SJCRH30 (cell line): ENCODE measurements around the gene ATP7B. TPM values are rescaled to one million over a fixed set of nuclear protein-coding genes. Genes with fewer than 3 reads are reported as not detected.
"Not testable (repeated sequence)": the region's sequence is repeated elsewhere in the genome, so short reads cannot be mapped to it uniquely, and the experiment has no call there.

ENCODE experiments used
- DNase-seq, 2 experiments: peaks; one replicate each; pipeline ENCODE4 v3.0.0-alpha.2; 2015 to 2020
- H3K27ac ChIP-seq: fragments of 250-450 bp; sonication (Bioruptor Pico); 2 replicates; pipeline ENCODE4 v1.5.1; 2020; ENCODE audit warnings: mild to moderate bottlenecking, moderate library complexity
- H3K27me3 ChIP-seq: fragments of 250-450 bp; sonication (Bioruptor Pico); 2 replicates; pipeline ENCODE4 v1.5.1; 2020; ENCODE audit warnings: mild to moderate bottlenecking, moderate library complexity
- H3K36me3 ChIP-seq: fragments of 250-450 bp; sonication (Bioruptor Pico); 2 replicates; pipeline ENCODE4 v1.5.1; 2020; ENCODE audit warnings: mild to moderate bottlenecking, moderate library complexity
- H3K4me1 ChIP-seq: fragments of 250-450 bp; sonication (Bioruptor Pico); 2 replicates; pipeline ENCODE4 v1.5.1; 2020; ENCODE audit warnings: mild to moderate bottlenecking, moderate library complexity
- H3K4me3 ChIP-seq: fragments of 250-450 bp; sonication (Bioruptor Pico); 2 replicates; pipeline ENCODE4 v1.5.1; 2020; ENCODE audit warnings: mild to moderate bottlenecking, moderate library complexity
- H3K9me3 ChIP-seq: fragments of 250-450 bp; sonication (Bioruptor Pico); replicated peaks from 2 replicates; pipeline ENCODE4 v1.5.1; 2020; ENCODE audit warnings: mild to moderate bottlenecking, moderate library complexity
- total RNA-seq: library from RNA; depleted of rRNA; stranded (reverse); fragments of >200 nt; shearing (Covaris generic); gene quantifications from 2 replicates; pipeline ENCODE4 v1.2.3, GENCODE V29; 2014; rRNA removed

ATP7B gene
- total RNA-seq = 1.8 TPM in 2 replicates

GRCh38 chr13:52010890-52011631 lies at the start of gene ATP7B:
Gene ATP7B (minus strand): TSS chr13:52011450. CDS start chr13:52011337, 113 bp downstream.
- no peaks in the 10 kb centered on the region; the same call in 1 of the 2 replicates for H3K36me3 ChIP-seq
- DNase-seq = peak in 1 of 2 experiments; percentile 53
- 0 out of 2 replicates have a peak, but pooled peaks cover 5% of the 10 kb centered on the region for H3K27me3 ChIP-seq
- H3K4me1 ChIP-seq = no peaks in the 10 kb centered on the region
- peak within 1 kb of the TSS; percentile 55 for H3K27ac ChIP-seq
- no peaks in the 10 kb centered on the region for H3K9me3 ChIP-seq
- peak within 1 kb of the TSS; percentile 90 for H3K4me3 ChIP-seq

GRCh38 chr13:52053460-52053859 lies 42.2 kb upstream of the ATP7B start:
- Histone ChIP-seq H3K27me3 (no peaks in the 10 kb centered on the region), H3K4me1 (no peaks in the 10 kb centered on the region), H3K9me3 (no peaks in the 10 kb centered on the region), H3K4me3 (no peak overlapping the region), H3K27ac (no peak overlapping the region), H3K36me3 (no peaks in the 10 kb centered on the region)
- no peak for DNase-seq

DNA sequence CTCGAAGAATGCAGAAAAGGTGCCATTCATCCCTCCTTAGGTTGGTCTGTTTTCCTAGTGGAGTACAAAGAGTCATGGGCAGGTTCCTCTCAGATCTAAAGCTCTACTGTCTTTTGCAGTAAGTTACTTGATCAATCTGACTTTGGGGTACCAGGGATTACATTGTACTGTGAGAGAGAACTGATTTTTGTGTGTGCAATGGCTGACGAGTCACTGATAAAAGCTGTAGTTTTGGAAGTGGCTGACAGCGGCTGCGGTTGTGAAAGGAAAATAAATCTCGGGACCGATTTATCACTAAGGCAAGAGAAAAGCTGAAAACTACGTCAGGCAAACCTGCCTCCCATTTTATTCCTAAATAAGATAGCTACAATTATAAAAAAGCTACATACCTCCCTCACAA lies 40.1 kb upstream of the ATP7B start:
- no peaks in the 10 kb centered on the region for H3K4me1 ChIP-seq
- no peaks in the 10 kb centered on the region for H3K36me3 ChIP-seq
- no peaks in the 10 kb centered on the region for H3K27me3 ChIP-seq
- DNase-seq = no peak
- H3K4me3 ChIP-seq = no peak overlapping the region
- no peak overlapping the region for H3K27ac ChIP-seq
- H3K9me3 ChIP-seq = no peaks in the 10 kb centered on the region

DNA sequence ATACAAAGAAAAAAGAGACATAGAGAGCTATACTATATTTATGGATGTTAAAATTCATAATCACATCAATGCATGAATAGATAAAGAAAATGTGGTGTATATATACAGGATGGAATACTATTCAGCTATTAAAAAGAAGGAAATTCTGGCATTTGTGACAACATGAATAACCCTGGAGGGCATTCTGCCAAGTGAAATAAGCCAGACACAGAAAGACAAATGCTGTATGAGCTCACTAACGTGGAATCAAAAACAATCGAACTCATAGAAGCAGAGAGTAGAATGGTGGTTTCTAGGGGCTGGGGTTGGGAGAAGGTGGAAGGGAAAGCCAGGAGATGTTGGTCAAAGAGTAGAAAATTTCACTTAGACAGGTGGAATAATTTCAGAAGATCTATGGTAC lies 37.3 kb upstream of the ATP7B start:
- Histone ChIP-seq H3K9me3 (no peaks in the 10 kb centered on the region), H3K36me3 (no peaks in the 10 kb centered on the region), H3K4me3 (no peak overlapping the region), H3K27me3 (no peaks in the 10 kb centered on the region), H3K27ac (no peak overlapping the region), H3K4me1 (no peaks in the 10 kb centered on the region)
- DNase-seq = no peak

- no peaks in the 10 kb centered on the region for H3K27me3 ChIP-seq
- H3K4me3 ChIP-seq = no peak overlapping the region
- H3K36me3 ChIP-seq = no peaks in the 10 kb centered on the region
- no peak overlapping the region for H3K27ac ChIP-seq
- H3K9me3 ChIP-seq = no peaks in the 10 kb centered on the region
- no peak for DNase-seq
- H3K4me1 ChIP-seq = no peaks in the 10 kb centered on the region
Measured at GRCh38 chr13:52047463-52047862, 36.2 kb upstream of the ATP7B start.

DNA sequence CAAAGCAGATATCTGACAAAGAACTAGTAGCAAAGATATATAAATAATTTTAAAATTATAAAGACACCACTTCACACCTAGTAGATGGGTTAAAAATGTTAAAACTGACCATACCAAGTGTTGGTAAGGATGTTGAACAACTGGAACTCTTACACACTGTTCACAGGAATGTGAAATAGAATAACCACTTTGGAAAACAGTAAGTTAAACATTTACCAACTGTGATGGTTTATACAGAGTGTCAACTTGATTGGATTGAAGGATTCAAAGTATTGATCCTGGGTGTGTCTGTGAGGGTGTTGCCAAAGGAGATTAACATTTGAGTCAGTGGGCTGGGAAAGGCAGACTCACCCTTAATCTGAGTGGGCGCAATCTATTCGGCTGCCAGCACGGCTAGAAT lies 32.4 kb upstream of the ATP7B start:
- no peaks in the 10 kb centered on the region for H3K27me3 ChIP-seq
- 0 out of 2 replicates have a peak, but pooled peaks cover 4% of the 10 kb centered on the region for H3K9me3 ChIP-seq
- H3K27ac ChIP-seq = no peak overlapping the region
- H3K4me3 ChIP-seq = no peak overlapping the region
- DNase-seq = no peak
- no peaks in the 10 kb centered on the region for H3K36me3 ChIP-seq
- no peaks in the 10 kb centered on the region for H3K4me1 ChIP-seq

DNA sequence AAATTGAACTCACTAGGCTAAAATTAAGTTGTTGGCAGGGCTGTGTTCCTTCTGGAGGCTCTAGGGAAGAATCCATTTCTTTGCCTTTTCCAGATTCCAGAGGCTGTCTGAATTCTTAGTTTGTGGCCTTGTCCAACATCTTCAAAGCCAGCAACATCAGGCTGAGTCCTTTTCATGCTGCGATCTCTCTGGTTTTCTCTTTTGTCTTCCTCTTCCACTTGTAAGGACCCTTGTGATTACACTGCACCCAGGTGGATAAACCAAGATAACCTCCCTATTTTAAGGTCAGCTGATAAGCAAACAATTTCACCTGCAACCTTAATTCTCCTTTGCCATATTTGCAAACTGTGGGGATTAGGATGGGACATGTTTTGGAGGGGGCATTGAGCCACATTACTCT lies 24.8 kb upstream of the ATP7B start:
- no peaks in the 10 kb centered on the region for H3K36me3 ChIP-seq
- no peaks in the 10 kb centered on the region for H3K4me1 ChIP-seq
- no peak overlapping the region for H3K27ac ChIP-seq
- no peaks in the 10 kb centered on the region for H3K27me3 ChIP-seq
- no peak for DNase-seq
- H3K9me3 ChIP-seq = no peaks in the 10 kb centered on the region
- no peak overlapping the region for H3K4me3 ChIP-seq

GRCh38 chr13:52034616-52035226 lies 23.5 kb upstream of the ATP7B start:
- no peak for DNase-seq
- Histone ChIP-seq H3K27me3 (no peaks in the 10 kb centered on the region), H3K36me3 (no peaks in the 10 kb centered on the region; the same call in 1 of the 2 replicates), H3K4me3 (no peak overlapping the region), H3K4me1 (no peaks in the 10 kb centered on the region), H3K27ac (no peak overlapping the region), H3K9me3 (no peaks in the 10 kb centered on the region)

GRCh38 chr13:52033039-52033438 lies 21.8 kb upstream of the ATP7B start:
- no peak for DNase-seq
- Histone ChIP-seq H3K9me3 (no peaks in the 10 kb centered on the region), H3K36me3 (peaks cover 16% of the 10 kb centered on the region), H3K27ac (no peak overlapping the region), H3K4me1 (no peaks in the 10 kb centered on the region), H3K4me3 (no peak overlapping the region), H3K27me3 (no peaks in the 10 kb centered on the region)

DNA sequence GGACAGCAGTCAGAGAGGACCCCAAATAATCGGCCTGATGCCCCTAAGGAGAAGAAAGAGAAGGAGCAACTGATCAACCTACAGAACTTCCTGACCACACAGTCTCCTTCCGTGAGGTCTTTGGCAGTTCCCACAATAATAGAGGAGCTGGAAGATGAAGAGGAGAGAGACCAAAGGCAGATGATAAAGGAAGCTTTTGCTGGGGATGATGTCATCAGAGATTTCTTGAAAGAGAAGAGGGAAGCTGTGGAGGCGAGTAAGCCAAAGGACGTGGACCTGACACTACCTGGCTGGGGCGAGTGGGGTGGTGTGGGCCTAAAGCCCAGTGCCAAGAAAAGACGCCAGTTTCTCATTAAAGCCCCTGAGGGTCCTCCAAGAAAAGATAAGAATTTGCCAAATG lies 19.2 kb upstream of the ATP7B start:
- not testable (repeated sequence) for DNase-seq, H3K4me3 ChIP-seq, H3K27me3 ChIP-seq, H3K4me1 ChIP-seq, H3K27ac ChIP-seq, H3K9me3 ChIP-seq
- H3K36me3 ChIP-seq = peaks cover 25% of the 10 kb centered on the region

DNA sequence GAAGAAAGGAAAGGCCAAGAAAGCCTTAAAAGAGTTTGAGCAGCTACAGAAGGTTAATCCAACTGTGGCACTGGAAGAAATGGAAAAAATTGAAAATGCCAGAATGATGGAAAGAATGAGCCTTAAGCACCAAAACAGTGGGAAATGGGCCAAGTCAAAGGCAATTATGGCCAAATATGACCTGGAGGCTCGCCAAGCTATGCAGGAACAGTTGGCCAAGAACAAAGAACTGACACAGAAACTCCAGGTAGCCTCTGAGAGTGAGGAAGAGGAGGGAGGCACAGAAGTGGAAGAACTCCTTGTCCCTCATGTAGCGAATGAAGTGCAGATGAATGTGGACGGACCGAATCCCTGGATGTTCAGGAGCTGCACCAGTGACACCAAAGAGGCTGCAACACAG lies 18.3 kb upstream of the ATP7B start:
- Histone ChIP-seq H3K36me3 (peaks cover 32% of the 10 kb centered on the region), H3K4me3 (no peak overlapping the region), H3K9me3 (no peaks in the 10 kb centered on the region), H3K4me1 (no peaks in the 10 kb centered on the region), H3K27me3 (no peaks in the 10 kb centered on the region), H3K27ac (no peak overlapping the region)
- DNase-seq = no peak

DNA sequence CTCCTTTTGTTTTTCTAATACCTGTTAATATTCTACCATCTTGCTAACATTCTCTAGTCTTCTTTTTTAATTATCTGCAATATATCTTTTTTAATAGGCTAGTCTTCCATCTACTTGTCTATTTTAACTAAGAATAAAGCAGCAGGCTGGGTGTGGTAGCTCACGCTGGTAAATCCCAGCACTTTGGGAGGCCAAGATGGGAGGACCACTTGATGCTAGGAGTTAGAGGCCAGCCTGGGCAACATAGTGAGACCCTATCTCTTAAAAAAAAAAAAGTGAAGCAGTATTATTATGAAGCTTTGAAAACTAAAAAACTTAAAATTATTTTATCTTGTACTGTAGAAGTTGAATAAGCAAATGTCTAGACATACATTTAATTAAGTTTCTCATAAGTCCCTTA lies 16.6 kb upstream of the ATP7B start:
- H3K4me1 ChIP-seq = no peaks in the 10 kb centered on the region
- no peak for DNase-seq
- no peaks in the 10 kb centered on the region for H3K9me3 ChIP-seq
- H3K4me3 ChIP-seq = no peak overlapping the region
- peaks cover 45% of the 10 kb centered on the region for H3K36me3 ChIP-seq
- H3K27me3 ChIP-seq = no peaks in the 10 kb centered on the region
- no peak overlapping the region for H3K27ac ChIP-seq

GRCh38 chr13:52026246-52026626 lies 15.0 kb upstream of the ATP7B start:
- H3K4me3 ChIP-seq = no peak overlapping the region
- no peak overlapping the region for H3K27ac ChIP-seq
- H3K27me3 ChIP-seq = no peaks in the 10 kb centered on the region
- H3K36me3 ChIP-seq = peaks cover 53% of the 10 kb centered on the region
- no peaks in the 10 kb centered on the region for H3K4me1 ChIP-seq
- H3K9me3 ChIP-seq = no peaks in the 10 kb centered on the region
- DNase-seq = no peak

GRCh38 chr13:52025475-52026245 lies 14.4 kb upstream of the ATP7B start:
- no peak overlapping the region for H3K27ac ChIP-seq
- peaks cover 56% of the 10 kb centered on the region for H3K36me3 ChIP-seq
- H3K4me3 ChIP-seq = no peak overlapping the region
- H3K4me1 ChIP-seq = no peaks in the 10 kb centered on the region
- no peaks in the 10 kb centered on the region for H3K9me3 ChIP-seq
- no peaks in the 10 kb centered on the region for H3K27me3 ChIP-seq
- DNase-seq = no peak

DNA sequence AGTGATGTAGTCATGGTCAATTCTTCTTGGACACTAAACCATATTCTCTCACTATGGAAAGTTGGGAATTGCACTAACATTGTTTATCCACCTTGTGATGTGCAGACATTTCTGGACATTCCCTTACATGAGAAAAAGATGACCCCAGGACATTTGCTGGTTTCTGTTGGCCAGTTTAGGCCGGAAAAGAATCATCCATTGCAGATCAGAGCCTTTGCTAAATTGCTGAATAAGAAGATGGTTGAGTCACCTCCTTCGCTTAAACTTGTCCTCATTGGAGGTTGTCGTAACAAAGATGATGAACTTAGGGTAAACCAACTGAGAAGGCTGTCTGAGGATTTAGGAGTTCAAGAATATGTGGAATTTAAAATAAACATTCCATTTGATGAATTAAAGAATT lies 13.2 kb upstream of the ATP7B start, which contains the start of gene UTP14C:
Gene UTP14C, plus strand, starts transcription at position 211 of the 400 bp plus-strand sequence. CDS start 4,114 bp downstream, outside the sequence.
- Histone ChIP-seq H3K27me3 (no peaks in the 10 kb centered on the region), H3K9me3 (no peaks in the 10 kb centered on the region), H3K4me1 (no peaks in the 10 kb centered on the region), H3K27ac (no peak within 1 kb of the TSS), H3K36me3 (peaks cover 65% of the 10 kb centered on the region), H3K4me3 (no peak within 1 kb of the TSS)
- no peak for DNase-seq
